Astrocyte of the spinal cord (primary cell): Measurements from ENCODE around the gene RADX.
A peak's percentile ranks its signal among the peaks of the same experiment; 100 is the strongest.

ENCODE experiments used
- DNase-seq: peaks from one replicate; pipeline ENCODE4 v3.0.0; 2011; ENCODE audit warnings: low read depth, low spot score
- H3K4me3 ChIP-seq: 2 replicates; pipeline ENCODE4 v1.5.1; 2011; ENCODE audit warnings: low read depth, mild to moderate bottlenecking, low read length, moderate library complexity
- CTCF ChIP-seq: IDR thresholded peaks from 2 replicates; pipeline ENCODE4 v1.5.1; 2012; ENCODE audit warnings: low read depth, mild to moderate bottlenecking, low read length, inconsistent platforms
- in situ Hi-C: cut with HindIII; loops from 2 replicates; pipeline ENCODE4 v1.10.0; 2017; ENCODE audit warnings: low sequenced_read_pairs

Gene RADX

DNA sequence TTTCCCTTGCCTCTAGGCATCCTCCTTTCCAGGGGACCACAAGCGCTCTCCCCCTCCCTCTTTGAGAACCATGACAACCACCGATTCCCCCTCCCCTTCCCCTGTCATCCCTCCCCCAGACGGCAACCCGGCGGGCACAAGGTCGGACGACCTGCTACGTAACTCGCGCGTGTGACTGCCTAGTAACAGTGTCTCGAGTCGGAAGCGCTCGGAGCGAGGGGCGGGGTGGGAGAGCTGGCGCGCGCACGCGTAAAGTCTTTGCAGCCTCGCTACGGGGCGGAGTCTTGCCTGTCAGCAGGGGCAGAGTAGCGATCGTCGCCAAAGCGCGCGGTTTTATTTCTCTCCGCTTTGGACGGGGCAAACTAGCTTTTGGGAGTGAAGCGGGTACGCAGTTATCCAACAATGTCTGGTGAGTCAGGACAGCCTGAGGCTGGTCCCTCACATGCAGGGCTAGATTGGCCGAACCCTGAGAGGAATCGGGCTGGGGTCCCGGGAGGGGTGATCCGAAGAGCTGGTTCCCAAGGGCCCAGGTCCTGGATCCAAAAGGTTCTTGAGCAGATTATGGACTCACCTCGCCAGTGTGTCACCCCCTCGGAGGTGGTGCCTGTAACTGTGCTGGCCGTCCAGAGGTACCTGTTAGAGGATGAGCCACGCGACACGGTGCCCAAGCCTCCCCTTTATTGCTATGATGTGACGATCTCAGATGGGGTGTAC lies at the start of gene RADX:
TSS of gene RADX (plus strand) at position 300 of the 714 bp plus-strand sequence. CDS start at position 403, 103 bp downstream.
- in situ Hi-C loops, result no loop called here

GRCh38 chrX:106564986-106565385 lies 46.8 kb upstream of the RADX start:
- in situ Hi-C loops, result no loop called here
- no peak for TF ChIP-seq CTCF
- H3K4me3 ChIP-seq, result no peak overlapping the region
- no peak for DNase-seq

More for the DNA sequence above, at the start of gene RADX:
- H3K4me3 ChIP-seq, result peak within 1 kb of the TSS; percentile 61
- TF ChIP-seq CTCF, result no peak
- DNase-seq, result peak; percentile 66

GRCh38 chrX:106566362-106566761 lies 45.4 kb upstream of the RADX start:
- in situ Hi-C loops, result no loop called here
- TF ChIP-seq CTCF, result no peak

GRCh38 chrX:106581856-106582255 lies 29.9 kb upstream of the RADX start:
- H3K4me3 ChIP-seq, result no peak overlapping the region
- no peak for DNase-seq
- in situ Hi-C loops, result no loop called here
- TF ChIP-seq CTCF, result no peak

More at GRCh38 chrX:106566362-106566761, 45.4 kb upstream of the RADX start:
- no peak for DNase-seq
- H3K4me3 ChIP-seq, result no peak overlapping the region

- in situ Hi-C loops, result no loop called here
- DNase-seq, result no peak
- H3K4me3 ChIP-seq, result no peak overlapping the region
- TF ChIP-seq CTCF, result no peak
Observed at GRCh38 chrX:106585478-106585877, 26.3 kb upstream of the RADX start.

DNA sequence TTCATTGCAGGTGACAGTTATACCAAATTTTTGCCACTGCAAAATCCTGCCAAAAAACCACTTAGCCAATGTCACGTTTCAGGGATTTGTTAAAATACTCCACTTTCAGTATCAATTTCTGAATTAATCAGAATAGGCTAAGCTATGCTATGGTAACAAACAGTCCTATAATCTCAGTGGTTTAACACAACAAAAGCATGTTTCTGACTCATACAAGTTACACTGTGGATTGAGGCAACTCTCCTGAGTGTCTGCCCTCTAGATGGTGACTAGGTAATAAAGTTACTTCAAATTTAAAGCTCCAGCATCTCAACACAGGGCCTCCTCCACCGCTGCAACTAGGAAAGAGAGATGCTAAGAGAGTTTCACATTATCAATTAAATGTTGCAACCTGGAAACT lies 23.0 kb upstream of the RADX start:
- DNase-seq, result no peak
- no peak overlapping the region for H3K4me3 ChIP-seq
- TF ChIP-seq CTCF, result no peak
- in situ Hi-C loops, result no loop called here

DNA sequence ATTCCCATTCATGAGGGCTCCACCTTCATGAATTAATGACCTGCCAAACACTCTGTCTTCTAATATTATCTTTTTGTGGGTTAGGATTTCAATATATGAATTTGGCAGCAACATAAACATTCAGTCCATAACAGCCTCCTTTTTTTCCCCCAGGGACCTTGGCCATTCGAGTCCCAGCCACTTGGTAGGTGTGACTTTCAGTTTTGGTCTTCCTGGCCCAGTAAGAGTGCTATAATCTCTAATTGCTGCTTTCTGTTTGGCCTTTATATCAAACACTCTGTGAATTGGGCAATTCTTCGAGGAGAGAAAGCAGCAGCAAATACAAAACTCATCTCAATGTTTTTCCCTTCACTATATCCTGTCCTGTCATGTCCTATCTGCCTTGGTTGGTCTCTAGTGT lies 12.4 kb upstream of the RADX start:
- DNase-seq, result no peak
- no peak for TF ChIP-seq CTCF
- H3K4me3 ChIP-seq, result no peak overlapping the region
- in situ Hi-C loops, result no loop called here
